D721Med (cell line): ENCODE data around the gene VWC2.

Source experiments
- DNase-seq: peaks from one replicate; pipeline ENCODE4 v3.0.0; 2011; ENCODE audit warnings: low spot score; ENCODE audit not compliant: insufficient read length
- FAIRE-seq: peaks from 2 replicates; lab custom pipeline; 2011; peaks lifted over from hg19 to GRCh38; lab: Jason Lieb, UNC
- CTCF ChIP-seq: IDR thresholded peaks from 2 replicates; pipeline ENCODE4 v1.5.1; 2012; ENCODE audit warnings: mild to moderate bottlenecking, control low read depth; ENCODE audit not compliant: insufficient read depth; ENCODE audit errors: missing control alignments

VWC2 gene

GRCh38 chr7:49781996-49782395, 8.6 kb downstream of the VWC2 start:
- DNase-seq (no peak), FAIRE-seq (no peak)
- TF ChIP-seq CTCF = no peak

GRCh38 chr7:49783446-49783845, 10.0 kb downstream of the VWC2 start:
- FAIRE-seq = no peak

GRCh38 chr7:49787980-49788379, 14.5 kb downstream of the VWC2 start:
- no peak for TF ChIP-seq CTCF
- DNase-seq (no peak), FAIRE-seq (no peak)

More at GRCh38 chr7:49783446-49783845, 10.0 kb downstream of the VWC2 start:
- no peak for TF ChIP-seq CTCF
- no peak for DNase-seq

- TF ChIP-seq CTCF = no peak
- FAIRE-seq (no peak), DNase-seq (no peak)
These were observed 15.1 kb downstream of the VWC2 start for GRCh38 chr7:49788455-49789059.

- FAIRE-seq (no peak), DNase-seq (no peak)
- no peak for TF ChIP-seq CTCF
These were observed 16.3 kb downstream of the VWC2 start for GRCh38 chr7:49789736-49790135.

GRCh38 chr7:49790209-49790608, 16.8 kb downstream of the VWC2 start:
- no peak for FAIRE-seq
- no peak for TF ChIP-seq CTCF
- no peak for DNase-seq

- DNase-seq (no peak), FAIRE-seq (peak; percentile 16)
- TF ChIP-seq CTCF = peak; percentile 47
These were observed 17.8 kb downstream of the VWC2 start for GRCh38 chr7:49791088-49791741.
